Measurements from ENCODE around the gene SLC24A5. TPM values are rescaled to one million over a fixed set of nuclear protein-coding genes. Genes with fewer than 3 reads are reported as not detected.

Gene SLC24A5
- total RNA-seq, 1 donor from 2014 or later: not detected

GRCh38 chr15:48191574-48192225 is 70.9 kb downstream of the SLC24A5 start, which contains the start of gene CTXN2:
Gene CTXN2, plus strand, starts transcription at chr15:48191665. Its CDS starts 9,636 bp downstream, at chr15:48201301.
- no peak for ATAC-seq

Other genes with a start within 250 kb of the SLC24A5 start
- gene MYEF2, start 57.3 kb downstream of the SLC24A5 start, total RNA-seq: 0.56 TPM
- gene CTXN2, start 70.7 kb downstream of the SLC24A5 start, total RNA-seq: not detected
- not detected for gene SLC12A1, start 85.3 kb downstream of the SLC24A5 start, total RNA-seq
- 68.7 TPM for gene DUT, start 210.4 kb downstream of the SLC24A5 start, total RNA-seq